Measurements from ENCODE around the gene MUC5B. TPM values are rescaled to one million over a fixed set of nuclear protein-coding genes. Genes with fewer than 3 reads are reported as not detected.

MUC5B gene
- total RNA-seq, 1 donor from 2014 or later = not detected

DNA sequence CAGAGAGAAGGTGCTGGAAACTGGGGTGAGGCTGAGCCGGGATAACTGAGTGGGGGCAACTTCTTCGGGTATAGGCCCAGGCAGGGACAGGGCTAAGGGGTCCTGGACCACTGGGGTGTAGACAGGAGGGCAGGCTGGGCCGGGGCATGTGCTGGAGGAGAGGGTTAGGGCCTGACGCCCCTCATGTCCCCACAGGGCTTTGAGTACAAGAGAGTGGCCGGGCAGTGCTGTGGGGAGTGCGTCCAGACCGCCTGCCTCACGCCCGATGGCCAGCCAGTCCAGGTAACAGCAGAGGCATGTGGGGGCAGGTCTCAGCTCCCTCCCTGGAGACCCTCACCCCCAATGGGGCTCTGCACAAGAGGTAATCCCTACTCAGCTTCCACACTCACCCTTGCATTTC, 36.7 kb downstream of the MUC5B start:
- Mint-ChIP-seq H3K36me3 (no peaks in the 10 kb centered on the region), H3K4me3 (no peak overlapping the region), H3K27ac (no peak overlapping the region), H3K27me3 (ENCODE audit: low read depth) (peaks cover under 1% of the 10 kb centered on the region), H3K4me1 (peaks cover 2% of the 10 kb centered on the region), H3K9me3 (peaks cover 1% of the 10 kb centered on the region)
- DNase-seq (ENCODE audit: low spot score in 2 of 2, unreplicated experiment in 2 of 2) = no peak
- TF ChIP-seq, protein P1, sequence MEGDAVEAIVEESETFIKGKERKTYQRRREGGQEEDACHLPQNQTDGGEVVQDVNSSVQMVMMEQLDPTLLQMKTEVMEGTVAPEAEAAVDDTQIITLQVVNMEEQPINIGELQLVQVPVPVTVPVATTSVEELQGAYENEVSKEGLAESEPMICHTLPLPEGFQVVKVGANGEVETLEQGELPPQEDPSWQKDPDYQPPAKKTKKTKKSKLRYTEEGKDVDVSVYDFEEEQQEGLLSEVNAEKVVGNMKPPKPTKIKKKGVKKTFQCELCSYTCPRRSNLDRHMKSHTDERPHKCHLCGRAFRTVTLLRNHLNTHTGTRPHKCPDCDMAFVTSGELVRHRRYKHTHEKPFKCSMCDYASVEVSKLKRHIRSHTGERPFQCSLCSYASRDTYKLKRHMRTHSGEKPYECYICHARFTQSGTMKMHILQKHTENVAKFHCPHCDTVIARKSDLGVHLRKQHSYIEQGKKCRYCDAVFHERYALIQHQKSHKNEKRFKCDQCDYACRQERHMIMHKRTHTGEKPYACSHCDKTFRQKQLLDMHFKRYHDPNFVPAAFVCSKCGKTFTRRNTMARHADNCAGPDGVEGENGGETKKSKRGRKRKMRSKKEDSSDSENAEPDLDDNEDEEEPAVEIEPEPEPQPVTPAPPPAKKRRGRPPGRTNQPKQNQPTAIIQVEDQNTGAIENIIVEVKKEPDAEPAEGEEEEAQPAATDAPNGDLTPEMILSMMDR (IDR thresholded peaks at IDR 0.05; ENCODE audit: unreplicated experiment) = no peak

GRCh38 chr11:1260023-1260501, 37.2 kb downstream of the MUC5B start:
- Mint-ChIP-seq H3K4me1 (peaks cover 2% of the 10 kb centered on the region), H3K36me3 (peaks cover 2% of the 10 kb centered on the region), H3K27me3 (ENCODE audit: low read depth) (no peaks in the 10 kb centered on the region), H3K9me3 (peaks cover 6% of the 10 kb centered on the region), H3K4me3 (no peak overlapping the region), H3K27ac (no peak overlapping the region)
- no peak for DNase-seq (ENCODE audit: low spot score in 2 of 2, unreplicated experiment in 2 of 2)
- TF ChIP-seq, protein P1 (IDR thresholded peaks at IDR 0.05; ENCODE audit: unreplicated experiment) = no peak

DNA sequence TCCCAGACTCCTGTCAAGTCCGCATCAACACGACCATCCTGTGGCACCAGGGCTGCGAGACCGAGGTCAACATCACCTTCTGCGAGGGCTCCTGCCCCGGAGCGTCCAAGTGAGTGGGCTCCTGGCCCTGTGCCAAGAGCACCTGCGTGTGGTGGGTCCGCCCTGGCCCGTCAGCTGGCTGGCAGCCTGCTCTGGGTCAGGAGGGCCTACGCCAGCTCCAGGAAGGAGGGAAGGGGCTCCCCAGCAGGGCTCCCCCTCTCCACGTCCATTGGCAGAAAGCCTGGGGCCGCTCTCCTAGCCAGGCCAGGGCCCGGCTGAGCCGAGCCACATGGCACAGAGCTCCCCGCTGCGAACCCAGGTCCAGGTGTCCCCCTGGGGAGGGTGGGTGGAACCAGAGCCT, 37.8 kb downstream of the MUC5B start:
- no peak for DNase-seq (ENCODE audit: low spot score in 2 of 2, unreplicated experiment in 2 of 2)
- peaks cover 8% of the 10 kb centered on the region for H3K9me3 Mint-ChIP-seq
- H3K36me3 Mint-ChIP-seq = peaks cover 2% of the 10 kb centered on the region
- no peak overlapping the region for H3K27ac Mint-ChIP-seq
- H3K27me3 Mint-ChIP-seq (ENCODE audit: low read depth) = no peaks in the 10 kb centered on the region
- H3K4me1 Mint-ChIP-seq = peaks cover 2% of the 10 kb centered on the region
- TF ChIP-seq, protein P1 (IDR thresholded peaks at IDR 0.05; ENCODE audit: unreplicated experiment) = no peak
- H3K4me3 Mint-ChIP-seq = no peak overlapping the region

DNA sequence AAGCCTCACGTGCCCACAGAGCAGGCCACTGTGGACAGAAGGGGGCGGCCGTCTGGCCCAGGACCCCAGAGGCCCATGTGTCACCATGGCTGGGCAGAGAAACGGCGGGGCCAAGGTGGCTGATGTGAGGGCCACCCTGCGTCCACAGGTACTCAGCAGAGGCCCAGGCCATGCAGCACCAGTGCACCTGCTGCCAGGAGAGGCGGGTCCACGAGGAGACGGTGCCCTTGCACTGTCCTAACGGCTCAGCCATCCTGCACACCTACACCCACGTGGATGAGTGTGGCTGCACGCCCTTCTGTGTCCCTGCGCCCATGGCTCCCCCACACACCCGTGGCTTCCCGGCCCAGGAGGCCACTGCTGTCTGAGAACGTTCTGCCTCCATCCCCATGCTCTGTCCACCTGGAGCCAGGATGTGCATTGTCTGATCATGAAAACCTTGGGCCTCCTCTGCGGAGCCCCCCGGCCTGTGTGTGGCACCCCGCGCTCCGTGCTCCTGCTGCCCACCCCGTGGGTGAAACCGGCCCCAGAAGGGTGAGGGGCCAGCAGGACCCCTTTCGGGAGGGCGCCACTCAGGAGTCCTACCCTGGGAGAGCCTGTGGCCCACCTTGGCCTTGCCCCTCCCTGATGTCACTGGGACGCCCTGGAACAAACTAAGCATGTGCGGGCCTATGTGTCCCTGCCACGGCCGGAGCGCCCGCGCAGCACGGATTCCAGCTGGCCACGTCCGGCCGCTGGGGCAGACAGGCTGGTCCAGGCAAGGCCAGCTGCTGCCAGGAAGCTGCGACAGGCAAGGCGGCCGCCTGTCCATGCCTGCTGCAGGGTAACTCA, 38.6 kb downstream of the MUC5B start:
- Mint-ChIP-seq H3K27me3 (ENCODE audit: low read depth) (no peaks in the 10 kb centered on the region), H3K36me3 (peaks cover 2% of the 10 kb centered on the region), H3K4me3 (peak overlapping the region; percentile 70), H3K27ac (no peak overlapping the region), H3K9me3 (peaks cover 8% of the 10 kb centered on the region), H3K4me1 (peaks cover 2% of the 10 kb centered on the region)
- TF ChIP-seq, protein P1 (IDR thresholded peaks at IDR 0.05; ENCODE audit: unreplicated experiment) = no peak
- DNase-seq (ENCODE audit: low spot score in 2 of 2, unreplicated experiment in 2 of 2) = no peak

DNA sequence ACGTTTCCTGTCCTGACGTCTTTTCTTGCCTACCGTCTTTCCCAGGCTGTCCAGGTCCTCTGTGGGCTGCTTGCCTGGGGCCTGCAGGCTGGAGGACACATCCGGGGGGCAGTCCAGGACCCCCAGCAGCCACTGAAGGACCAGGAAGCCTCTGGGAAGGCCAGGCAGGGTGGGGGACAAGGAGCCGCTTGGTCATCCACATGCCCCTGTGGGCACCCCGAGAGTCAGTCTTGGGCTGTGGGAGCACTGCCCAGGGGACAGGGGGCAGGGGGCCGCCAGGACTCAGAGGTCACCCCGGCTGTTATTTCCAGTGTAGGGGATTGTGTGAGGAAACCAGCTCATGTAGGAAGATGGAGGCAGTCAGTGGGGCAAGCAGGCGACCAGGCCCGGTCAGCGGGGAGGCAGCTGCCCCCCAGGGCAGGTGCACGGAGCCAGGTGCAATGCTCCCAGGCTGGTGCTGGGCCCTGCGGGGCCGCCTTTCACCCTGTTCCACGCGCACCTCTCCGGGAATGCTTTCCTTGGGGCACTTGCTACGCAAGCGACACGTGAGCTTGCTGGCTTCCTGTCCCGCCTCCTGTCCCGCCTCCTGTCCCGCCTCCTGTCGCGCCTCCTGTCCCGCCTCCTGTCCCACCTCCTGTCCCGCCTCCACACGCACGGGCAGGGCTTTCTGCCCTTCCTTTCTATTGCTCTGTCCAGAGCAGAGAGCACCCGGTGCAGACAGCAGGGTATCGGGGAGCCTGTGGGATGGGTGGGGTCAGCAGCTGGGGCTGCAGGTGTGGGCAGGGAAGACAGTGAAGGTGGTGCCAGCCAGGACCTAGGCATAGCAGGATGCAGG, 39.5 kb downstream of the MUC5B start:
- TF ChIP-seq, protein P1 (IDR thresholded peaks at IDR 0.05; ENCODE audit: unreplicated experiment) = no peak
- DNase-seq (ENCODE audit: low spot score in 2 of 2, unreplicated experiment in 2 of 2) = peak; percentile 69 to 86
- Mint-ChIP-seq H3K9me3 (peaks cover 12% of the 10 kb centered on the region), H3K36me3 (peaks cover 2% of the 10 kb centered on the region), H3K27ac (peak overlapping the region; percentile 59), H3K4me3 (peak overlapping the region; percentile 70), H3K27me3 (ENCODE audit: low read depth) (no peaks in the 10 kb centered on the region), H3K4me1 (peaks cover 2% of the 10 kb centered on the region)

Data from mesothelial cell of epicardium (in vitro differentiated cells).